Mesenchymal stem cell (in vitro differentiated cells and primary cell): ENCODE data around the gene OPCML.
A peak's percentile ranks its signal among the peaks of the same experiment; 100 is the strongest.

Source experiments
- DNase-seq: peaks from one replicate; pipeline ENCODE4 v3.0.0-alpha.2; 2013
- H2AFZ ChIP-seq: one replicate; pipeline ENCODE4 v1.6.1; 2013; ENCODE audit warnings: low read depth, mild to moderate bottlenecking, control low read depth, inconsistent platforms, low read length, moderate library complexity
- H2AK5ac ChIP-seq: 2 replicates; pipeline ENCODE4 v1.6.1; 2013; ENCODE audit warnings: low read length, moderate library complexity, mild to moderate bottlenecking, inconsistent platforms; ENCODE audit not compliant: severe bottlenecking
- H2BK120ac ChIP-seq: one replicate; pipeline ENCODE4 v1.6.1; 2013; ENCODE audit warnings: low read depth, mild to moderate bottlenecking, inconsistent platforms, low read length, moderate library complexity
- H2BK12ac ChIP-seq, 2 experiments: one replicate each; pipeline ENCODE4 v1.6.1; 2013; ENCODE audit warnings: inconsistent platforms in 2 of 2, low read length in 2 of 2, mild to moderate bottlenecking in 2 of 2, moderate library complexity in 2 of 2, control low read depth in 1 of 2
- H2BK15ac ChIP-seq: one replicate; pipeline ENCODE4 v1.6.1; 2013; ENCODE audit warnings: mild to moderate bottlenecking, low read depth, inconsistent platforms; ENCODE audit not compliant: poor library complexity, severe bottlenecking
- H2BK5ac ChIP-seq: 2 replicates; pipeline ENCODE4 v1.6.1; 2013; ENCODE audit warnings: low read depth, mild to moderate bottlenecking, low read length, control low read depth, inconsistent platforms; ENCODE audit not compliant: poor library complexity, severe bottlenecking
- H3K14ac ChIP-seq, 2 experiments: one replicate each; pipeline ENCODE4 v1.6.1; 2013; ENCODE audit warnings: inconsistent platforms in 2 of 2, low read length in 2 of 2, control low read depth in 1 of 2, mild to moderate bottlenecking in 1 of 2, moderate library complexity in 1 of 2
- H3K18ac ChIP-seq, 2 experiments: one replicate each; pipeline ENCODE4 v1.6.1; 2013; ENCODE audit warnings: inconsistent platforms in 2 of 2, low read length in 2 of 2, control low read depth in 1 of 2, low read depth in 1 of 2, mild to moderate bottlenecking in 1 of 2
- H3K23ac ChIP-seq, 2 experiments: one replicate each; pipeline ENCODE4 v1.6.1; 2013; ENCODE audit warnings: inconsistent platforms in 2 of 2, low read length in 2 of 2, mild to moderate bottlenecking in 2 of 2, moderate library complexity in 2 of 2, control low read depth in 1 of 2
- H3K27ac ChIP-seq: 2 replicates; pipeline ENCODE4 v1.5.1; 2013; ENCODE audit warnings: mild to moderate bottlenecking, moderate library complexity, low read length, control low read depth, inconsistent platforms; ENCODE audit not compliant: poor library complexity, severe bottlenecking
- H3K27me3 ChIP-seq, 2 experiments: 2 replicates each; pipeline versions ENCODE4 v1.6.1 to v1.7.0; 2013; ENCODE audit warnings: low read length in 2 of 2, mild to moderate bottlenecking in 2 of 2, moderate library complexity in 2 of 2, control low read depth in 1 of 2, inconsistent platforms in 1 of 2; ENCODE audit not compliant: control insufficient read depth in 1 of 2, insufficient read depth in 1 of 2
- H3K36me3 ChIP-seq, 2 experiments: 2 replicates each; pipeline versions ENCODE4 v1.6.1 to v1.7.0; 2013; ENCODE audit warnings: low read length in 2 of 2, control low read depth in 1 of 2, inconsistent platforms in 1 of 2, low read depth in 1 of 2, mild to moderate bottlenecking in 1 of 2; ENCODE audit not compliant: insufficient read depth in 2 of 2, control insufficient read depth in 1 of 2
- H3K4ac ChIP-seq, 2 experiments: one replicate each; pipeline ENCODE4 v1.6.1; 2013; ENCODE audit warnings: inconsistent platforms in 2 of 2, low read length in 2 of 2, mild to moderate bottlenecking in 2 of 2, moderate library complexity in 2 of 2, control low read depth in 1 of 2, low read depth in 1 of 2
- H3K4me1 ChIP-seq: 2 replicates; pipeline ENCODE4 v1.6.1; 2013; ENCODE audit warnings: low read depth, low read length, control low read depth; ENCODE audit not compliant: control insufficient read depth, insufficient read depth
- H3K4me2 ChIP-seq: 2 replicates; pipeline ENCODE4 v1.6.1; 2013; ENCODE audit warnings: low read length, mild to moderate bottlenecking, inconsistent platforms; ENCODE audit not compliant: poor library complexity, severe bottlenecking
- H3K4me3 ChIP-seq, 2 experiments: 2 replicates each; pipeline versions ENCODE4 v1.5.1 to v1.7.0; 2013; ENCODE audit warnings: low read length in 2 of 2, mild to moderate bottlenecking in 2 of 2, control low read depth in 1 of 2, low read depth in 1 of 2; ENCODE audit not compliant: insufficient read depth in 1 of 2
- H3K79me1 ChIP-seq: replicated peaks from 2 replicates; pipeline ENCODE4 v1.6.1; 2013; ENCODE audit warnings: mild to moderate bottlenecking, control low read depth, low read length, inconsistent platforms; ENCODE audit not compliant: poor library complexity, severe bottlenecking
- H3K9ac ChIP-seq: 2 replicates; pipeline ENCODE4 v1.7.0; 2013; ENCODE audit warnings: mild to moderate bottlenecking, low read length, moderate library complexity
- H3K9me3 ChIP-seq: 2 replicates; pipeline ENCODE4 v1.7.0; 2013; ENCODE audit warnings: mild to moderate bottlenecking, low read length; ENCODE audit not compliant: control insufficient read depth
- H4K8ac ChIP-seq: one replicate; pipeline ENCODE4 v1.6.1; 2013; ENCODE audit warnings: inconsistent platforms, mild to moderate bottlenecking, low read length, moderate library complexity
- H4K91ac ChIP-seq: one replicate; pipeline ENCODE4 v1.6.1; 2013; ENCODE audit warnings: mild to moderate bottlenecking, low read length, inconsistent platforms
- WGBS: methylation state at CpG from one replicate; pipeline ENCODE4 v1.1.7; 2013; ENCODE audit warnings: mixed read lengths; 5-methylcytosine and 5-hydroxymethylcytosine counted together

The OPCML gene

DNA sequence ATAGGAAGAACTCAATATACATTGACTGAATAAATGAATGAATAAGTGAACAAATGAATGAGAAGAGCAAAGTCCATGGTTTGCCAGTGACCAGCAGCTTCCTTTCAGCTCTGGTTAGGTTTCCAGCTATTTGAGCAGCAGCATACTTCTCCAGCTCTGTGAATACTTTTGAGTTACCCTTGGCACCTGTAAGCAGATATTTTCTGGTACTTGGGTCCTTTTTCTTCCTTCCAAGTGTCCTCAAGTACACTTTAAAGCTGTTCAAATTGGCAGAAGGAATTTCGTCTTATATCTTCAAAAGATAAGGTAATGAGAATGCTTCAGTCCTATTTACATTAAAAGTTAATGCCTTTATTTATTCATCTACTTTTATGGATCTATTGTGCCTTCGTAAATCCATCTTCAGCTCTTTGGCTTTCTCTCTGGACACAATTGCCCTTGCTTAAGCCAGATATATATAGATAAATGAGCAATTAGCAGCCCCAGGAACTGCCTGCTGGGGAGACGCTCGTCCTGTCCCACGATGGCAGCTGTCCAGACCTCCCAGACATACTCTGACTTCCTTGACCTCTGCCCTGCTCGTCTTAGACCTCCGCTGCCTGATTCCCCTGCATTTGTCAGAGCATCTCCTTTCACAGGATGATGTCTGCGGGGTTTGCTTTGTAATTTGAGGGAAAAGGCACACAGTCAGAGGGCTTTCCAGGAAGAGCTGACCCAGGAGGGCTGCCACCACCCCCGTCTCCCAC lies 926.3 kb downstream of the OPCML start:
- Histone ChIP-seq H3K79me1 (no peaks in the 10 kb centered on the region), H2BK15ac (no peak overlapping the region), H3K4ac (no peak overlapping the region), H3K4me3 (no peak overlapping the region), H2BK12ac (no peak overlapping the region), H3K18ac (no peak overlapping the region), H3K23ac (no peak overlapping the region), H3K36me3 (no peaks in the 10 kb centered on the region), H3K14ac (no peak overlapping the region), H3K9me3 (no peaks in the 10 kb centered on the region), H2AK5ac (no peak overlapping the region), H4K91ac (no peak overlapping the region), H2AFZ (no peak overlapping the region), H3K4me2 (no peak overlapping the region), H3K27me3 (no peaks in the 10 kb centered on the region), H2BK5ac (no peak overlapping the region), H3K9ac (no peak overlapping the region), H3K27ac (no peak overlapping the region), H4K8ac (peak overlapping the region; percentile 43), H2BK120ac (no peak overlapping the region), H3K4me1 (peaks cover 4% of the 10 kb centered on the region)
- peak; percentile 39 for DNase-seq
- 17% methylated on average over 7 of the region's 9 CpGs for WGBS

DNA sequence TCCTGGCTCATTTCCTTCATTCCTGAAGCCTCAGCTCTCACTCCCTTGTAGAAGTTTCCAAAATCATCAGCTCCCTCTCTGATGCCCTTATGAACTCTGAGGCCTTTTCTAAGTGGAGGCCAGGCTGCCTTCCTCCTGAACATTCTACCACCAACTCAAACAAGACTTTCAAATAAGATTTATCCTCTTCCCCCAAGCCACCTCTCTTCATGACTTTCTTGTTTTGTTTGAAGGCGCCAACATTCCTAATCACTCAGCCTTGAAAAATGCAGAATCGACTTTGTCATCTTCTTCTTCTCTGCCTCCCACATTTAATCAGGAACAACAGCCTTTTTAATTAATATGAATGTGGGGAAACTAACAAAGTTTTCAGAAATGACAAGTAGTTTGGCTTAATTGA lies 927.9 kb downstream of the OPCML start:
- no peak overlapping the region for H4K8ac ChIP-seq
- no peak overlapping the region for H3K9ac ChIP-seq
- H3K4me3 ChIP-seq = no peak overlapping the region
- no peak overlapping the region for H3K14ac ChIP-seq
- H3K23ac ChIP-seq = no peak overlapping the region
- no peak overlapping the region for H2BK120ac ChIP-seq
- H2AFZ ChIP-seq = no peak overlapping the region
- no peaks in the 10 kb centered on the region for H3K79me1 ChIP-seq
- DNase-seq = peak; percentile 29
- H2AK5ac ChIP-seq = no peak overlapping the region
- peak overlapping the region; percentile 30 for H3K27ac ChIP-seq
- H3K4ac ChIP-seq = no peak overlapping the region
- H2BK5ac ChIP-seq = no peak overlapping the region
- H3K9me3 ChIP-seq = no peaks in the 10 kb centered on the region
- peak overlapping the region in 1 of 2 experiments; percentile 38 for H3K18ac ChIP-seq
- H4K91ac ChIP-seq = no peak overlapping the region
- H2BK12ac ChIP-seq = no peak overlapping the region
- no peaks in the 10 kb centered on the region for H3K27me3 ChIP-seq
- 31% methylated on average over 1 of the region's 2 CpGs for WGBS
- H3K4me1 ChIP-seq = peaks cover 4% of the 10 kb centered on the region
- H2BK15ac ChIP-seq = no peak overlapping the region
- no peak overlapping the region for H3K4me2 ChIP-seq
- H3K36me3 ChIP-seq = no peaks in the 10 kb centered on the region

DNA sequence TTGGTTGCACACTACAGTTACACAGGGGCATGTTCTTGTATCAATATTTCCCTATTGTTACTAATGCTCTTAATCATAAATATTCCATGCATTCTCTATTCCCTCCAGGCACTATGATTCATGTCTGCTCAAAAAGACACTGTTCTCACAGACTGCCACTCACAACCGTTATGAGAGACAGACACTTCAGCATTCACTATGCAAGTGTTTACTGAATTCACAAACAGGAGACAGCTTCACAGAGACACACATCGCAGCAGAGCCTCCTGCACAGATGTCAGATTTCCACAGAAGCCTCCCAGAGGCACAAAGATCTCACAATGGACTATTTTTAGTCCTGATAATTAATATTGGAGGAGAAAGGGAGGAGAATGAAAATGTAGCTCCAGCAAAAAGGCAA lies 930.4 kb downstream of the OPCML start:
- WGBS = 9% methylated on average over 1 of the region's 2 CpGs
- Histone ChIP-seq H3K79me1 (no peaks in the 10 kb centered on the region), H4K91ac (no peak overlapping the region), H3K4me3 (no peak overlapping the region), H2BK120ac (no peak overlapping the region), H4K8ac (no peak overlapping the region), H2BK12ac (no peak overlapping the region), H2AFZ (no peak overlapping the region), H3K14ac (no peak overlapping the region), H3K27me3 (no peaks in the 10 kb centered on the region), H3K4me2 (no peak overlapping the region), H2AK5ac (no peak overlapping the region), H3K23ac (no peak overlapping the region), H3K27ac (no peak overlapping the region), H2BK15ac (no peak overlapping the region), H3K4ac (no peak overlapping the region), H3K4me1 (peaks cover 4% of the 10 kb centered on the region), H2BK5ac (no peak overlapping the region), H3K9ac (no peak overlapping the region), H3K18ac (no peak overlapping the region), H3K36me3 (no peaks in the 10 kb centered on the region), H3K9me3 (no peaks in the 10 kb centered on the region)
- no peak for DNase-seq

DNA sequence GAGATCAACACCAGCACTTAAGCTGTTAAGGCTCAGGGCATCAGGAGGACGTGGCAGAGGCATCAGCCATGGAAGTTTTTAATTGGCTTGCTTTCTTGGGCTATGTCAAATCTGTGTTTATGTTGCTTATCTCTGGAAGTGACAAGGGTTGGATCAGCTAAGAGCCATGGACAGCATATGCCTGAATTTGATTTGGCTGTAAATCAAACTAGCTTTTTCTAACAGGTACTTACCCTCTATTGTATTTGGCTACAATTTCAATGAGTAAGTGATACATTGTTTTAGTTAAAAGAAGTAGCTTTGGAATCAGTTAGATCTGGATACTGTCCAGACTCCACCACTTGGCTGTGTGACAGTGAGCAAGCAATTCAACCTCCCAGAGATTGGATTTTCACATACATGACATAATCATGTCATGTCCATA lies 936.6 kb downstream of the OPCML start:
- Histone ChIP-seq H3K4me3 (no peak overlapping the region), H2AK5ac (no peak overlapping the region)

More for the DNA sequence above, 936.6 kb downstream of the OPCML start:
- no peak overlapping the region for H3K4me2 ChIP-seq
- H3K4ac ChIP-seq = no peak overlapping the region
- H2BK12ac ChIP-seq = peak overlapping the region in 1 of 2 experiments; percentile 27
- no peak overlapping the region for H2BK120ac ChIP-seq
- H2AFZ ChIP-seq = no peak overlapping the region
- 15% methylated on average over 1 of the region's 1 CpG for WGBS
- no peaks in the 10 kb centered on the region for H3K36me3 ChIP-seq
- peaks cover 0 to 4% of the 10 kb centered on the region in 2 experiments for H3K27me3 ChIP-seq
- no peak overlapping the region for H3K27ac ChIP-seq
- H3K4me1 ChIP-seq = no peaks in the 10 kb centered on the region
- H3K18ac ChIP-seq = no peak overlapping the region
- H3K23ac ChIP-seq = no peak overlapping the region
- DNase-seq = no peak
- no peaks in the 10 kb centered on the region for H3K9me3 ChIP-seq
- no peak overlapping the region for H2BK5ac ChIP-seq
- no peak overlapping the region for H4K91ac ChIP-seq
- H4K8ac ChIP-seq = no peak overlapping the region
- no peaks in the 10 kb centered on the region for H3K79me1 ChIP-seq
- no peak overlapping the region for H2BK15ac ChIP-seq
- no peak overlapping the region for H3K9ac ChIP-seq
- no peak overlapping the region for H3K14ac ChIP-seq
